ENCODE measurements around the gene MPZL2. TPM values are rescaled to one million over a fixed set of nuclear protein-coding genes. Genes with fewer than 3 reads are reported as not detected.

The MPZL2 gene
- total and polyA plus RNA-seq, 2 donors from 2014 or later: 16.8 to 111 TPM

DNA sequence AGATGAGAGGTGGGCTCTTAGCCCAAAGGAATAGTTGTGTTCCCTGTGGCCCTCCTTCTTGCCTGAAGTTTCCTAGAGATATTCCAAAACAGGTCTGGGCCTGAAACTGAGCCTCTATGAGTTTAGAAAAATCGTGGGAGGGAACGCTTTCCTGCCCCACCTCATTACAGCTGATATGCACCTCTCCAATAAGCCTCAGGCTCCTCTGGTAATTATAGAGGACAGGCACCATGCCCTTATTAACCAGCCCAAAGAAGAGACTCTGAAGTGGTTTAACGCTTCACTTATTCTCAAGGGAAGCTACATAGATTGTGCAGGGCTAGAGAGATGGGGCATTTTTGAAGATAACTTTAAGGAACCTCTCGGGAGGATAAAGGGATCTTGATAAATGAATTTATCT is 3.4 kb upstream of the MPZL2 start:
- intact Hi-C loops (cut with DNase I): no loop called here
- H3K4me1 ChIP-seq (ENCODE audit: control insufficient read depth in 2 of 3, insufficient read depth in 2 of 3, low read depth in 1 of 3, low read length in 3 of 3): peaks cover 0 to 14% (median 10%) of the 10 kb centered on the region in 3 donors
- TF ChIP-seq, protein P1, sequence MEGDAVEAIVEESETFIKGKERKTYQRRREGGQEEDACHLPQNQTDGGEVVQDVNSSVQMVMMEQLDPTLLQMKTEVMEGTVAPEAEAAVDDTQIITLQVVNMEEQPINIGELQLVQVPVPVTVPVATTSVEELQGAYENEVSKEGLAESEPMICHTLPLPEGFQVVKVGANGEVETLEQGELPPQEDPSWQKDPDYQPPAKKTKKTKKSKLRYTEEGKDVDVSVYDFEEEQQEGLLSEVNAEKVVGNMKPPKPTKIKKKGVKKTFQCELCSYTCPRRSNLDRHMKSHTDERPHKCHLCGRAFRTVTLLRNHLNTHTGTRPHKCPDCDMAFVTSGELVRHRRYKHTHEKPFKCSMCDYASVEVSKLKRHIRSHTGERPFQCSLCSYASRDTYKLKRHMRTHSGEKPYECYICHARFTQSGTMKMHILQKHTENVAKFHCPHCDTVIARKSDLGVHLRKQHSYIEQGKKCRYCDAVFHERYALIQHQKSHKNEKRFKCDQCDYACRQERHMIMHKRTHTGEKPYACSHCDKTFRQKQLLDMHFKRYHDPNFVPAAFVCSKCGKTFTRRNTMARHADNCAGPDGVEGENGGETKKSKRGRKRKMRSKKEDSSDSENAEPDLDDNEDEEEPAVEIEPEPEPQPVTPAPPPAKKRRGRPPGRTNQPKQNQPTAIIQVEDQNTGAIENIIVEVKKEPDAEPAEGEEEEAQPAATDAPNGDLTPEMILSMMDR (IDR thresholded peaks at IDR 0.05; ENCODE audit: borderline replicate concordance, extremely low read depth, insufficient read depth): no peak
- no peaks in the 10 kb centered on the region for H3K36me3 ChIP-seq (ENCODE audit: control insufficient read depth in 2 of 3, insufficient read depth in 3 of 3, low read length in 3 of 3)
- FAIRE-seq (no peak), DNase-seq (no peak)
- no peak overlapping the region for H3K27ac ChIP-seq (ENCODE audit: low read depth in 2 of 2, low read length in 2 of 2)
- H3K9ac ChIP-seq (ENCODE audit: low read length in 3 of 3): no peak overlapping the region
- H3K4me3 ChIP-seq (ENCODE audit: low read length in 3 of 3): no peak overlapping the region
- H3K27me3 ChIP-seq (ENCODE audit: control insufficient read depth, insufficient read depth, low read length): no peaks in the 10 kb centered on the region
- H3K9me3 ChIP-seq (ENCODE audit: control insufficient read depth in 2 of 3, insufficient read depth in 1 of 3, low read length in 3 of 3): no peaks in the 10 kb centered on the region

DNA sequence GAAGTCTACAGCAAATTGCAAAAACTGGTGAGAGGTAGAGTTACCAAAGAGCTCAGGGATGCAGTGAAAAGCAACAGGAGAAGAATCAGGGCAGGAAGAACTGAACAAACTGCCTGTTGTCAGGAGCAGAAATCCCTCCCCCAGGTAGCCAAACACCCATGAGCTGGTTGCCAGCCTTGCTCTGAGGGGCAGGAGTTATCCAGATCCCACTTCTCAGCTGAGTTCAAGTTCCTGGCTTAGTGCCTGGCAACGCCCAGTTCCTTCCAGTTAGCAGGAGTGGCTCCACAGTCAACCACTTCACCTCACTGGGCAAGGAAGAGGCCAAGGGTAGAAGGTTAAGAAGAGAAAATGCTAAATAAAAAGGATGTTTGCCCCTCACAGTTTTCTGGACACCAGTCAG is 1.9 kb upstream of the MPZL2 start:
- Histone ChIP-seq H3K4me3 (ENCODE audit: low read length in 3 of 3) (no peak overlapping the region), H3K27ac (ENCODE audit: low read depth in 2 of 2, low read length in 2 of 2) (peak overlapping the region; percentile 29 to 47), H3K9me3 (ENCODE audit: control insufficient read depth in 2 of 3, insufficient read depth in 1 of 3, low read length in 3 of 3) (no peaks in the 10 kb centered on the region), H3K9ac (ENCODE audit: low read length in 3 of 3) (no peak overlapping the region), H3K36me3 (ENCODE audit: control insufficient read depth in 2 of 3, insufficient read depth in 3 of 3, low read length in 3 of 3) (peaks cover 0 to 3% (median 0%) of the 10 kb centered on the region in 3 donors), H3K27me3 (ENCODE audit: control insufficient read depth, insufficient read depth, low read length) (no peaks in the 10 kb centered on the region), H3K4me1 (ENCODE audit: control insufficient read depth in 2 of 3, insufficient read depth in 2 of 3, low read depth in 1 of 3, low read length in 3 of 3) (peaks cover 0 to 15% (median 12%) of the 10 kb centered on the region in 3 donors)
- DNase-seq (peak in 4 of 5 donors; percentile 25 to 88 (median 42)), FAIRE-seq (no peak)
- intact Hi-C loops (cut with DNase I): no loop called here
- TF ChIP-seq, protein P1 (IDR thresholded peaks at IDR 0.05; ENCODE audit: borderline replicate concordance, extremely low read depth, insufficient read depth): no peak

DNA sequence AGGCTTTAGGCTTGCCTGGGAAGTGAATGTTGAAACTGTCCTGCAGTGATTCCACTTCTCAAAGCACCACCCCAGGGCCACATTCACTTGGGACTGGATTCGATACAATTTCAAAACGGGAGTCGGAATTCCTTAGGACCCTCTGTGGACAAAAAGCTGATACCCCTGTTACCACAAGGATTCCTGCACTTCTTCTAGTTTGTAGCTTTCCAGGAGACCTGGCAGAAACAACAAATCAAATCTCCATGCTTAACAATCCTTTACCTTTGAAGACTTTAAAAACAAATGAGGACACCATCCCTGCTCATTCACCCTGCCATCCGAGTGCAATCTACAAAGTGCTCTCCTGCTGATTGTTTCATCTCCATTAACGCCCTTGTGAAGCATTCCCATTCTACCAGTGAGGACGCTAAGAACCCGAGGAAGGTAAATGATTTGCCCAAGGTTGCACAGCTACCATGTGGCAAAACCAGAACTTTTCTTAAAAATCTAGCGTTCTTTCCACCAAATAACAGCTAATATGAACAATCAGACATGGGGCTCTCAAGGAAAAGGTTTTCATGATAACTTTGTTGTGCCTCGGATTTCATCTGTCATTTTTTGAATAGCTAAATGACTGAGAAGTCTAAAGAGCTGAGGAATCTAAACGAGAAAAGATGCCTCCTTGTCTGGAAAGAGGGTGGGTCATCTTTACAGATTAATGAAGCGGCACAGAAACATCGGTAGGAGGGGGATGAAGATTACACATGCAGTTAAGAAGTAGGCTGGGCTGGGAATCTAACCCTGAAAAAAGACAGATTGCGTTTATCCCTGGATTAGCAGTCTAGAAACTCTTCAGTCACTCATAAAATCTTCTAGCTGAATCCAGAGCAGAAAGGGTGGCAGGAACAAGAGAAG is 720 bp upstream of the MPZL2 start:
- intact Hi-C loops (cut with DNase I): no loop called here
- no peaks in the 10 kb centered on the region for H3K27me3 ChIP-seq (ENCODE audit: control insufficient read depth, insufficient read depth, low read length)
- peak overlapping the region in 1 of 3 donors; percentile 74 for H3K9ac ChIP-seq (ENCODE audit: low read length in 3 of 3)
- H3K36me3 ChIP-seq (ENCODE audit: control insufficient read depth in 2 of 3, insufficient read depth in 3 of 3, low read length in 3 of 3): peaks cover 0 to 3% (median 0%) of the 10 kb centered on the region in 3 donors
- TF ChIP-seq, protein P1 (IDR thresholded peaks at IDR 0.05; ENCODE audit: borderline replicate concordance, extremely low read depth, insufficient read depth): no peak
- H3K4me3 ChIP-seq (ENCODE audit: low read length in 3 of 3): peak overlapping the region in 2 of 3 donors; percentile 54 to 73
- H3K4me1 ChIP-seq (ENCODE audit: control insufficient read depth in 2 of 3, insufficient read depth in 2 of 3, low read depth in 1 of 3, low read length in 3 of 3): peaks cover 0 to 15% (median 12%) of the 10 kb centered on the region in 3 donors
- FAIRE-seq: no peak
- peak in 3 of 5 donors; percentile 17 to 60 (median 60) for DNase-seq
- H3K9me3 ChIP-seq (ENCODE audit: control insufficient read depth in 2 of 3, insufficient read depth in 1 of 3, low read length in 3 of 3): no peaks in the 10 kb centered on the region
- H3K27ac ChIP-seq (ENCODE audit: low read depth in 2 of 2, low read length in 2 of 2): peak overlapping the region; percentile 66 to 73

Measured in kidney (tissue), 14 donors.